ENCODE results near the gene CAPSL.

GRCh38 chr5:35869685-35870277, 68.6 kb downstream of the CAPSL start:
- TF ChIP-seq POLR2A (IDR thresholded peaks at IDR 0.05) (no peak), CTCF (IDR thresholded peaks at IDR 0.05) (no peak)
